Upper lobe of right lung (tissue), 1 donor: ENCODE results near the gene GSN. TPM values are rescaled to one million over a fixed set of nuclear protein-coding genes. Genes with fewer than 3 reads are reported as not detected.
A peak's percentile ranks its signal among the peaks of the same experiment; 100 is the strongest.

Experiments
- ATAC-seq: fragments of 200-7000 bp; cut with Tn5 transposase; one replicate; pipeline ENCODE4 v1.9.1; 2020; ENCODE audit warnings: mild to moderate bottlenecking, moderate library complexity
- DNase-seq: peaks from one replicate; pipeline ENCODE4 v3.0.0-alpha.2; 2020
- H3K27ac ChIP-seq: fragments of 200-600 bp; one replicate; pipeline ENCODE4 v1.8.0; 2022
- H3K27me3 ChIP-seq: fragments of 200-600 bp; one replicate; pipeline ENCODE4 v1.8.0; 2022; ENCODE audit warnings: mild to moderate bottlenecking
- H3K36me3 ChIP-seq: fragments of 200-600 bp; one replicate; pipeline ENCODE4 v1.8.0; 2022
- H3K4me1 ChIP-seq: fragments of 200-600 bp; one replicate; pipeline ENCODE4 v1.8.0; 2022
- H3K4me3 ChIP-seq: fragments of 200-600 bp; one replicate; pipeline ENCODE4 v1.8.0; 2022; ENCODE audit warnings: mild to moderate bottlenecking
- H3K9me3 ChIP-seq: fragments of 200-600 bp; one replicate; pipeline ENCODE4 v1.8.0; 2022
- CTCF ChIP-seq: fragments of 200-600 bp; IDR thresholded peaks from one replicate; pipeline ENCODE4 v1.8.0; 2022; ENCODE audit warnings: antibody characterized with exemption
- intact Hi-C: fragments of 100-400 bp; cut with DNase I; formaldehyde crosslinking; loops from one replicate; pipeline ENCODE4 v1.11.0; 2022
- total RNA-seq: library from RNA; stranded (reverse); fragmentation: NEBNext Ultra II Directional; extraction: Animal tissue kit (Norgen Biotek cat#: 25700); gene quantifications from one replicate; pipeline ENCODE4 v1.2.1, GENCODE V29; 2021
- donor health status: DM: no; HTN: yes; CAD: no; lungs with severe emphysema.

The GSN gene
- total RNA-seq, 1 donor from 2014 or later, result 464 TPM

GRCh38 chr9:121308765-121309164, 40.8 kb downstream of the GSN start:
- no peak overlapping the region for H3K27ac ChIP-seq
- H3K36me3 ChIP-seq, result peaks cover 93% of the 10 kb centered on the region
- no peak overlapping the region for H3K4me3 ChIP-seq
- no peak for TF ChIP-seq CTCF
- ATAC-seq (no peak), DNase-seq (peak; percentile 35)
- H3K4me1 ChIP-seq, result peaks cover 22% of the 10 kb centered on the region
- no peaks in the 10 kb centered on the region for H3K9me3 ChIP-seq
- intact Hi-C loops, result no loop called here
- H3K27me3 ChIP-seq, result no peaks in the 10 kb centered on the region

- no peak overlapping the region for H3K27ac ChIP-seq
- no peaks in the 10 kb centered on the region for H3K27me3 ChIP-seq
- peaks cover 18% of the 10 kb centered on the region for H3K4me1 ChIP-seq
- no peaks in the 10 kb centered on the region for H3K9me3 ChIP-seq
- peaks cover 93% of the 10 kb centered on the region for H3K36me3 ChIP-seq
- no peak for DNase-seq
- intact Hi-C loops, result no loop called here
- no peak for TF ChIP-seq CTCF
- ATAC-seq, result no peak
- no peak overlapping the region for H3K4me3 ChIP-seq
Observed at GRCh38 chr9:121309171-121309570, 41.2 kb downstream of the GSN start.

- H3K4me1 ChIP-seq, result peaks cover 12% of the 10 kb centered on the region
- DNase-seq (no peak), ATAC-seq (no peak)
- no peaks in the 10 kb centered on the region for H3K9me3 ChIP-seq
- H3K4me3 ChIP-seq, result no peak overlapping the region
- peaks cover 92% of the 10 kb centered on the region for H3K36me3 ChIP-seq
- no peak for TF ChIP-seq CTCF
- H3K27me3 ChIP-seq, result no peaks in the 10 kb centered on the region
- H3K27ac ChIP-seq, result no peak overlapping the region
- intact Hi-C loops, result loop anchor here (10.0 kb wide), 1 partner anchor 75 kb away; no protein-coding TSS in a partner anchor
Observed at GRCh38 chr9:121309833-121310425, 42.0 kb downstream of the GSN start.

GRCh38 chr9:121310571-121310970, 42.6 kb downstream of the GSN start:
- intact Hi-C loops, result loop anchor here (10.0 kb wide), 1 partner anchor 74 kb away; no protein-coding TSS in a partner anchor
- Histone ChIP-seq H3K27ac (no peak overlapping the region), H3K4me3 (no peak overlapping the region), H3K36me3 (peaks cover 92% of the 10 kb centered on the region), H3K9me3 (no peaks in the 10 kb centered on the region), H3K27me3 (no peaks in the 10 kb centered on the region), H3K4me1 (peaks cover 5% of the 10 kb centered on the region)
- ATAC-seq, result no peak
- peak; percentile 46 for DNase-seq
- TF ChIP-seq CTCF, result no peak

- intact Hi-C loops, result loop anchor here (10.0 kb wide), 1 partner anchor 73 kb away; no protein-coding TSS in a partner anchor
- no peak for ATAC-seq
- no peaks in the 10 kb centered on the region for H3K27me3 ChIP-seq
- H3K9me3 ChIP-seq, result no peaks in the 10 kb centered on the region
- DNase-seq, result peak; percentile 50
- no peaks in the 10 kb centered on the region for H3K4me1 ChIP-seq
- H3K27ac ChIP-seq, result no peak overlapping the region
- peaks cover 94% of the 10 kb centered on the region for H3K36me3 ChIP-seq
- TF ChIP-seq CTCF, result no peak
- no peak overlapping the region for H3K4me3 ChIP-seq
Observed at GRCh38 chr9:121312169-121312568, 44.2 kb downstream of the GSN start.
